WTC11 (cell line): Measurements from ENCODE around the gene TUBB4B.

Source experiments
- ATF1 ChIP-seq: sonication (generic); formaldehyde crosslinking; IDR thresholded peaks from 2 replicates; pipeline ENCODE4 v1.8.1; 2023; ENCODE audit warnings: mild to moderate bottlenecking, moderate library complexity, missing genetic modification reagents
- CTCF ChIP-seq: fragments of 200-600 bp; IDR thresholded peaks from 2 replicates; pipeline ENCODE4 v1.8.0; 2022; ENCODE audit warnings: antibody characterized with exemption
- E2F1 ChIP-seq: sonication (generic); formaldehyde crosslinking; IDR thresholded peaks from 2 replicates; pipeline ENCODE4 v1.8.0; 2022; ENCODE audit warnings: mild to moderate bottlenecking, missing genetic modification reagents
- RELA ChIP-seq: sonication (generic); formaldehyde crosslinking; IDR thresholded peaks from 2 replicates; pipeline ENCODE4 v1.8.1; 2022; ENCODE audit warnings: missing genetic modification reagents, mild to moderate bottlenecking, borderline replicate concordance
- SMAD4 ChIP-seq: sonication (generic); formaldehyde crosslinking; IDR thresholded peaks from 2 replicates; pipeline ENCODE4 v1.8.0; 2022; ENCODE audit warnings: mild to moderate bottlenecking, missing genetic modification reagents
- ZNF317 ChIP-seq: sonication (generic); formaldehyde crosslinking; IDR thresholded peaks from 2 replicates; pipeline ENCODE4 v1.8.1; 2023; ENCODE audit warnings: low read depth, mild to moderate bottlenecking, moderate library complexity, missing genetic modification reagents, borderline replicate concordance

- TF ChIP-seq ZNF317 (CRISPR knock-in tag), result no peak
- no peak for TF ChIP-seq ATF1
- TF ChIP-seq E2F1 (CRISPR knock-in tag), result no peak
- no peak for TF ChIP-seq CTCF
- no peak for TF ChIP-seq SMAD4 (CRISPR knock-in tag)
- no peak for TF ChIP-seq RELA
These were observed 32.0 kb downstream of the TUBB4B start for GRCh38 chr9:137273095-137273490.
